Measurements from ENCODE around the gene ZSCAN9. TPM values are rescaled to one million over a fixed set of nuclear protein-coding genes. Genes with fewer than 3 reads are reported as not detected.

The ZSCAN9 gene
- total and polyA plus RNA-seq, 2 of the 13 experiments (the other 11 are each of a cell fraction or from before 2014, with no cell fraction given) = 14.6 to 17.8 TPM

- TF ChIP-seq RFX1 (IDR thresholded peaks at IDR 0.05) (no peak), CREM (IDR thresholded peaks at IDR 0.05) (peak; percentile 69), CREM (CRISPR knock-in tag; IDR thresholded peaks at IDR 0.05) (no peak), SP2 (CRISPR knock-in tag; IDR thresholded peaks at IDR 0.05) (no peak), FOXO4 (CRISPR knock-in tag; conservative IDR thresholded peaks at IDR 0.05) (peak; percentile 98), ZNF574 (CRISPR knock-in tag; IDR thresholded peaks at IDR 0.05) (peak; percentile 100), ISL2 (CRISPR knock-in tag; IDR thresholded peaks at IDR 0.05) (peak; percentile 68; the same call in 1 of the 2 replicates), RBFOX2 (IDR thresholded peaks at IDR 0.05; ENCODE audit: low read depth, low read length) (peak; percentile 81), ATF5 (CRISPR knock-in tag; IDR thresholded peaks at IDR 0.05; ENCODE audit: low read depth) (peak; percentile 62; the same call in 1 of the 2 replicates), SMAD3 (CRISPR knock-in tag; IDR thresholded peaks at IDR 0.05) (no peak), HDAC2 (CRISPR knock-in tag; IDR thresholded peaks at IDR 0.05) (peak; percentile 75), ZNF160 (CRISPR knock-in tag; IDR thresholded peaks at IDR 0.05) (peak; percentile 89), HNRNPL (IDR thresholded peaks at IDR 0.05; ENCODE audit: low read depth, low read length) (no peak), SP5 (CRISPR knock-in tag; IDR thresholded peaks at IDR 0.05; ENCODE audit: borderline replicate concordance, low read depth) (peak; percentile 69), ZNF629 (CRISPR knock-in tag; conservative IDR thresholded peaks at IDR 0.05) (peak; percentile 34; the same call in 1 of the 2 replicates), NFKB2 (CRISPR knock-in tag; IDR thresholded peaks at IDR 0.05; ENCODE audit: borderline replicate concordance) (peak; percentile 98; the same call in 1 of the 2 replicates), JUND (CRISPR knock-in tag; IDR thresholded peaks at IDR 0.05) (no peak), TP53 (CRISPR knock-in tag; conservative IDR thresholded peaks at IDR 0.05) (peak; percentile 57; the same call in 1 of the 2 replicates), ZNF768 (CRISPR knock-in tag; IDR thresholded peaks at IDR 0.05) (peak; percentile 84), PAXIP1 (CRISPR knock-in tag; conservative IDR thresholded peaks at IDR 0.05) (peak; percentile 59), EED (CRISPR knock-in tag; IDR thresholded peaks at IDR 0.05) (peak; percentile 81; the same call in 1 of the 2 replicates), IRX3 (CRISPR knock-in tag; IDR thresholded peaks at IDR 0.05; ENCODE audit: borderline replicate concordance, low read depth) (peak; percentile 89), NCOA1 (CRISPR knock-in tag; IDR thresholded peaks at IDR 0.05) (peak; percentile 72; the same call in 1 of the 2 replicates), HCFC1 (IDR thresholded peaks at IDR 0.05; ENCODE audit: low read depth, low read length) (no peak)
Measured at GRCh38 chr6:28266962-28267694, 42.1 kb downstream of the ZSCAN9 start, which contains the start of gene ZSCAN26 (continued).
